ENCODE results near the gene INSYN2A.

INSYN2A gene

DNA sequence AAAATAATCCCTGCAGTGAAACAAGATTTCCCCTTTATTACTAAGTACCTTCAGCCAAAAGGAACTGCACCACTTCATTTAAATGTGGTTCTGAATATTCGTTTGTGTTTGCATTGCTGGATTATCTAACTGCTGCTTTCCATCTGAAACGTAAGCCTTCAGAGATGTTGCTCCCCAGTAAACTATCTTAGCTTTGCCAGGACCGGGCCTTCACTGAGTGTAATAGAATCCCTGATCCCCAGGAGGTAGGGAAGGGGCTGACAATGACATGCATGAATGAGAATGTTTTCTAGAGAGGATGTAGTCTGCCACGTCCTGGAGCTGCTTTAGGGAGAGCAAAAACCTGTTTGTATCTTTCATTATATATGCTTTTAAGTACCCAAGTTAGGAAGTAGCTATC lies 19.5 kb upstream of the INSYN2A start:
- TF ChIP-seq, protein P1, sequence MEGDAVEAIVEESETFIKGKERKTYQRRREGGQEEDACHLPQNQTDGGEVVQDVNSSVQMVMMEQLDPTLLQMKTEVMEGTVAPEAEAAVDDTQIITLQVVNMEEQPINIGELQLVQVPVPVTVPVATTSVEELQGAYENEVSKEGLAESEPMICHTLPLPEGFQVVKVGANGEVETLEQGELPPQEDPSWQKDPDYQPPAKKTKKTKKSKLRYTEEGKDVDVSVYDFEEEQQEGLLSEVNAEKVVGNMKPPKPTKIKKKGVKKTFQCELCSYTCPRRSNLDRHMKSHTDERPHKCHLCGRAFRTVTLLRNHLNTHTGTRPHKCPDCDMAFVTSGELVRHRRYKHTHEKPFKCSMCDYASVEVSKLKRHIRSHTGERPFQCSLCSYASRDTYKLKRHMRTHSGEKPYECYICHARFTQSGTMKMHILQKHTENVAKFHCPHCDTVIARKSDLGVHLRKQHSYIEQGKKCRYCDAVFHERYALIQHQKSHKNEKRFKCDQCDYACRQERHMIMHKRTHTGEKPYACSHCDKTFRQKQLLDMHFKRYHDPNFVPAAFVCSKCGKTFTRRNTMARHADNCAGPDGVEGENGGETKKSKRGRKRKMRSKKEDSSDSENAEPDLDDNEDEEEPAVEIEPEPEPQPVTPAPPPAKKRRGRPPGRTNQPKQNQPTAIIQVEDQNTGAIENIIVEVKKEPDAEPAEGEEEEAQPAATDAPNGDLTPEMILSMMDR (IDR thresholded peaks at IDR 0.05; ENCODE audit: extremely low read depth, missing control alignments) = no peak
- DNase-seq (ENCODE audit: low spot score) = no peak

GRCh38 chr10:127210936-127211466 lies 14.6 kb upstream of the INSYN2A start:
- TF ChIP-seq, protein P1 (IDR thresholded peaks at IDR 0.05; ENCODE audit: extremely low read depth, missing control alignments) = no peak
- no peak for DNase-seq (ENCODE audit: low spot score)

DNA sequence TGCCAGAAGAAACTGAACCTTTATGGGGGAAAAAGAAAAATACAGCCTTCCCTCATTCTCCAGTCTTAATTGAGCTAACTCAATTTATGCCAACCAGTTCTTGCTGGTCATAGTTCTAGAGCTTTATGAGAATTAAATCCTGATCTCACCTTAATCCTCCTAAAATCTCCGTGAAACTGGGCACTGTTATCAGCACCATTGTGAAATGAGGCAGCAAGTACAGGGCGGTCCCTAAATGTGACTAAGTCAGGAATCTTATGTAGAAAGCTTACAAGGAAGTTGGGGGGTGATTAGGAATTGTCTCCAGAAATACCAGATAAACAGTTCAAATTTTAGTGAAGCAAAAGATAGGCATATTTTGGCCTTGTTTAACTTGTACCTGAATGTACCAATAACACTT lies 10.7 kb upstream of the INSYN2A start:
- no peak for DNase-seq (ENCODE audit: low spot score)
- TF ChIP-seq, protein P1 (IDR thresholded peaks at IDR 0.05; ENCODE audit: extremely low read depth, missing control alignments) = no peak

- no peak for DNase-seq (ENCODE audit: low spot score)
- TF ChIP-seq, protein P1 (IDR thresholded peaks at IDR 0.05; ENCODE audit: extremely low read depth, missing control alignments) = no peak
Observed at GRCh38 chr10:127203067-127203466, 6.7 kb upstream of the INSYN2A start.

DNA sequence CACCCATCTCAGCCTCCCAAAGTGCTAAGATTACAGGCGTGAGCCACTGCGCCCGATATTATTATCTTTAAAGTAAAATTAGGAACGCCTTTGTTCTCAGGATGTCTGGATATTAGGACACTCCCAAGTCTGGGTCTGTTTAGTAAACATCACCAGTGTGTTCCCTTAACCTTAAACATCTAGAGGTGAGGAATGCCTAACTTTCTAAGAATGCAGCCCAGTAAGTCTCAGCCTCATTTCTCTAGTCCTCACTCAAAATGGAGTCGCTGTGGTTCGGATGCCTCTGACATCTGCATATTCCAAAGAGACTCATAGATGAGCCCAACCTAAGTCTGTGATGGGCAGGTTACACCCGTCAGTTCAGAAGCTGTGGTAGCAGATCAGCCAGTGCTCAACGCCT lies 4.3 kb upstream of the INSYN2A start:
- TF ChIP-seq, protein P1 (IDR thresholded peaks at IDR 0.05; ENCODE audit: extremely low read depth, missing control alignments) = no peak
- no peak for DNase-seq (ENCODE audit: low spot score)

DNA sequence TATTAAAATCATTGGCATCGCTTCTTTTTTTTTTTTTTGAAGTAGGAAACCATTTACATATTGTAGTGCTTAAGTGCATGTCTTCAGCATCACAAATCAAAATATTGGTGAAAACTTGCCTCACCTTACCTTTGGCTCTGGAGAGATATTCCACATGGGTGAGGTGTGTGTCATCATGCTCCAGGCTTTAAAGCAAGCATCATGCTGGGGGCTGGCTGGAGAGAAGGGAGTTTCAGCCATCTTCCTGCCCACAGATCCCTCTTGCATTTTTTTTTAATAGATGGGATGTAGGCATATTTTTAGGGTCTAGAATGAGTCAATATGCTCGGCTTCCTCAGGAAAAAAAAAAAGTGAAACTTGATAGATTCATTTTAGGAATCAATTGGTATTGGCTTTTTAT lies 2.3 kb upstream of the INSYN2A start:
- no peak for DNase-seq (ENCODE audit: low spot score)
- TF ChIP-seq, protein P1 (IDR thresholded peaks at IDR 0.05; ENCODE audit: extremely low read depth, missing control alignments) = no peak

DNA sequence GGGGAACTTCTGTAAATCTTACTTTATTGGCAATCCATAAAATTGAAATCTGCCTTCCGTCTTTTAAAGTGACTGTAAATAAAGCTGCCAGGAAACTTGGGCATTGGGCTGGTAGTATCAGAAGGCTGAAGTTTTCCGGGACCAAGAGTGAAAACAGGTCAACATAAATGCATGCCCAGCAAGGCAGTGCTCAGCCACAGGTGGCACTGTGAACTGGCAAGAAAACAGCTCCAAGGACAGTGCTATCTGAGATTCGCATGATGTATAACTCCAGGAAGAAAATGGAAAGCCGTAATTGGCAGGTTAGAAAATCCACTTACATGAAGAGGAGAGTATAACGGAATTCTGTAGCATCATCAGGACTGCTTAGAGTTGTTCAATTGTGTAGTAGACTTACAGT lies 1.9 kb upstream of the INSYN2A start:
- no peak for DNase-seq (ENCODE audit: low spot score)

More for the DNA sequence above, 1.9 kb upstream of the INSYN2A start:
- TF ChIP-seq, protein P1 (IDR thresholded peaks at IDR 0.05; ENCODE audit: extremely low read depth, missing control alignments) = no peak
